Uterus (tissue), 4 donors: ENCODE data around the gene CPSF7. TPM values are rescaled to one million over a fixed set of nuclear protein-coding genes. Genes with fewer than 3 reads are reported as not detected.

Experiments used
- DNase-seq, 2 donors: peaks; one replicate each; pipeline ENCODE4 v3.0.0-alpha.2; 2019 to 2020
- H3K27ac ChIP-seq, 2 donors: fragments of 200-600 bp; sonication (generic); 1 replicate in 1 of 2; 2 replicates in 1 of 2; pipeline ENCODE4 v1.5.1; 2016 to 2018
- H3K27me3 ChIP-seq, 2 donors: fragments of 200-600 bp; sonication (generic); one replicate each; pipeline ENCODE4 v1.5.1; 2018 to 2019; ENCODE audit warnings: control low read depth in 1 of 2
- H3K36me3 ChIP-seq, 2 donors: fragments of 200-600 bp; sonication (generic); one replicate each; pipeline ENCODE4 v1.5.1; 2019; ENCODE audit warnings: control low read depth in 1 of 2
- H3K4me1 ChIP-seq, 2 donors: fragments of 200-600 bp; sonication (generic); one replicate each; pipeline ENCODE4 v1.5.1; 2018 to 2019; ENCODE audit warnings: control low read depth in 1 of 2
- H3K4me3 ChIP-seq, 2 donors: fragments of 200-600 bp; sonication (generic); 1 replicate in 1 of 2; 2 replicates in 1 of 2; pipeline ENCODE4 v1.5.1; 2018 to 2019; ENCODE audit warnings: mild to moderate bottlenecking in 1 of 2
- H3K9me3 ChIP-seq, 2 donors: fragments of 200-600 bp; sonication (generic); one replicate each; pipeline ENCODE4 v1.5.1; 2019; ENCODE audit warnings: control low read depth in 1 of 2
- POLR2A ChIP-seq, 2 donors: fragments of 450-650 bp; IDR thresholded peaks; one replicate each; pipeline ENCODE4 v1.6.1; 2016; ENCODE audit warnings: antibody characterized with exemption in 2 of 2, mild to moderate bottlenecking in 1 of 2, moderate library complexity in 1 of 2
- intact Hi-C: fragments of 100-400 bp; cut with DNase I; formaldehyde crosslinking; loops from one replicate; pipeline ENCODE4 v1.15.1; 2023; ENCODE audit warnings: low total_unique reads
- total RNA-seq, 4 donors: library from RNA; depleted of rRNA in 3 of 4; stranded (reverse); fragments of >200 nt in 3 of 4; gene quantifications; one replicate each; pipeline versions ENCODE4 v1.1.0 to v1.2.4, GENCODE V29; 2014 to 2023
- TF ChIP-seq, protein P1 (sequence below), 4 experiments: fragments of 200-600 bp in 2 of 4; fragments of 450-650 bp in 2 of 4; sonication (generic) in 2 of 4; IDR thresholded peaks; one replicate each; pipeline ENCODE4 v1.5.1; 2016 to 2019; ENCODE audit warnings: antibody characterized with exemption in 4 of 4, mild to moderate bottlenecking in 2 of 4, moderate library complexity in 1 of 4
- donor health status: DM: yes; HTN: yes; CAD: no.

The CPSF7 gene
- total RNA-seq, 4 donors from 2014 or later = 30.0 to 122 (median 56.5) TPM

DNA sequence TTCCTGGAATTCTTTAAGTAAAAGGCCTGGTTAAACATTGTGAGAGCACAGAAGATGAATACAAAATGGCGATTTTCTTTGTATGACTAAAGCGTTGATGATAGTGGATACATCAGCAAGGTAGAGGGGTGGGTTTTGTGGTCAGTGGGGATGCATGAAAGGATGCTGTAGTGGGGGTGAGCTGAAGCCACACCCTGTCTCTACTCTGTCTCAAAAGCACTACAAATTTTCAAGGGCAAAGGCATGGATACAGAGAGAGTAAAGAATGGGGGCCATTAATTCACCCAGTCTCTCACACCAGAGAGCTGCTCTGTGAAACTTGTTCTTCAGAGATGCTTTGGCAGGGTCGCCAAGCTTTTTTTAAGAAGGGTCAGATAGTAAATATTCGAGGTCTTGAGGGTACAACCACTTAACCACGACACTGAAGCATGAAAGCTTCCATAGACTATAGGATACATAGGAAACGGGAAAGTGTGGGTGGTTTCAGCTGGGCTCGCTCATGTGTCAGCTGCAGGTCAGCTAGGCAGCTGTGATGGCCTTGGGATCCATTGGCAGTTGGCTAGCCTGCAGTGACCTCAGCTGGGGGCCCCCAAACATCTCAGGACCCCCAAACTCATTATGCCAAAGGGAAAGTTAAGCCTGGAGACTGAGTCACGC, 59.3 kb downstream of the CPSF7 start:
- TF ChIP-seq POLR2A (IDR thresholded peaks at IDR 0.05) = no peak
- TF ChIP-seq, protein P1, sequence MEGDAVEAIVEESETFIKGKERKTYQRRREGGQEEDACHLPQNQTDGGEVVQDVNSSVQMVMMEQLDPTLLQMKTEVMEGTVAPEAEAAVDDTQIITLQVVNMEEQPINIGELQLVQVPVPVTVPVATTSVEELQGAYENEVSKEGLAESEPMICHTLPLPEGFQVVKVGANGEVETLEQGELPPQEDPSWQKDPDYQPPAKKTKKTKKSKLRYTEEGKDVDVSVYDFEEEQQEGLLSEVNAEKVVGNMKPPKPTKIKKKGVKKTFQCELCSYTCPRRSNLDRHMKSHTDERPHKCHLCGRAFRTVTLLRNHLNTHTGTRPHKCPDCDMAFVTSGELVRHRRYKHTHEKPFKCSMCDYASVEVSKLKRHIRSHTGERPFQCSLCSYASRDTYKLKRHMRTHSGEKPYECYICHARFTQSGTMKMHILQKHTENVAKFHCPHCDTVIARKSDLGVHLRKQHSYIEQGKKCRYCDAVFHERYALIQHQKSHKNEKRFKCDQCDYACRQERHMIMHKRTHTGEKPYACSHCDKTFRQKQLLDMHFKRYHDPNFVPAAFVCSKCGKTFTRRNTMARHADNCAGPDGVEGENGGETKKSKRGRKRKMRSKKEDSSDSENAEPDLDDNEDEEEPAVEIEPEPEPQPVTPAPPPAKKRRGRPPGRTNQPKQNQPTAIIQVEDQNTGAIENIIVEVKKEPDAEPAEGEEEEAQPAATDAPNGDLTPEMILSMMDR (IDR thresholded peaks at IDR 0.05) = no peak
- H3K4me3 ChIP-seq = no peak overlapping the region
- no peak for DNase-seq
- no peaks in the 10 kb centered on the region for H3K36me3 ChIP-seq
- H3K27ac ChIP-seq = peak overlapping the region; percentile 36 to 60
- H3K4me1 ChIP-seq = peaks cover 0 to 4% of the 10 kb centered on the region in 2 donors
- H3K9me3 ChIP-seq = no peaks in the 10 kb centered on the region
- no peaks in the 10 kb centered on the region for H3K27me3 ChIP-seq
- intact Hi-C loops = no loop called here

- Histone ChIP-seq H3K36me3 (no peaks in the 10 kb centered on the region), H3K4me1 (peaks cover 0 to 4% of the 10 kb centered on the region in 2 donors), H3K4me3 (no peak overlapping the region), H3K27me3 (no peaks in the 10 kb centered on the region), H3K9me3 (no peaks in the 10 kb centered on the region), H3K27ac (peak overlapping the region; percentile 36 to 60)
- intact Hi-C loops = no loop called here
- TF ChIP-seq, protein P1 (IDR thresholded peaks at IDR 0.05) = no peak
- no peak for TF ChIP-seq POLR2A (IDR thresholded peaks at IDR 0.05)
- DNase-seq = peak; percentile 80 to 83
These were observed 60.1 kb downstream of the CPSF7 start for GRCh38 chr11:61369372-61370348.

- intact Hi-C loops = no loop called here
- no peak for DNase-seq
- peaks cover 0 to 4% of the 10 kb centered on the region in 2 donors for H3K4me1 ChIP-seq
- H3K27me3 ChIP-seq = no peaks in the 10 kb centered on the region
- TF ChIP-seq, protein P1 (IDR thresholded peaks at IDR 0.05) = no peak
- TF ChIP-seq POLR2A (IDR thresholded peaks at IDR 0.05) = no peak
- no peak overlapping the region for H3K4me3 ChIP-seq
- H3K27ac ChIP-seq = peak overlapping the region in 1 of 2 donors; percentile 60
- no peaks in the 10 kb centered on the region for H3K9me3 ChIP-seq
- no peaks in the 10 kb centered on the region for H3K36me3 ChIP-seq
These were observed 61.1 kb downstream of the CPSF7 start for GRCh38 chr11:61368646-61369045.

GRCh38 chr11:61367406-61367805, 62.4 kb downstream of the CPSF7 start:
- no peak for TF ChIP-seq POLR2A (IDR thresholded peaks at IDR 0.05)
- TF ChIP-seq, protein P1 (IDR thresholded peaks at IDR 0.05) = no peak
- DNase-seq = no peak
- intact Hi-C loops = no loop called here
- H3K4me1 ChIP-seq = peaks cover 0 to 4% of the 10 kb centered on the region in 2 donors
- H3K9me3 ChIP-seq = no peaks in the 10 kb centered on the region
- H3K36me3 ChIP-seq = no peaks in the 10 kb centered on the region
- H3K4me3 ChIP-seq = no peak overlapping the region
- no peaks in the 10 kb centered on the region for H3K27me3 ChIP-seq
- peak overlapping the region; percentile 55 to 61 for H3K27ac ChIP-seq
